Thyroid gland (tissue), 4 donors: ENCODE results near the gene KIAA1614.

Source experiments
- POLR2A ChIP-seq, 2 donors: fragments of 450-650 bp; IDR thresholded peaks; one replicate each; pipeline ENCODE4 v1.6.1; 2017; ENCODE audit warnings: antibody characterized with exemption in 2 of 2, mild to moderate bottlenecking in 2 of 2, moderate library complexity in 1 of 2
- TF ChIP-seq, protein P1 (sequence below), 6 experiments: fragments of 200-600 bp in 3 of 6; fragments of 450-650 bp in 3 of 6; sonication (generic) in 3 of 6; IDR thresholded peaks; one replicate each; pipeline ENCODE4 v1.5.1; 2016 to 2019; ENCODE audit warnings: antibody characterized with exemption in 6 of 6, mild to moderate bottlenecking in 2 of 6, inconsistent platforms in 1 of 6, moderate library complexity in 1 of 6

DNA sequence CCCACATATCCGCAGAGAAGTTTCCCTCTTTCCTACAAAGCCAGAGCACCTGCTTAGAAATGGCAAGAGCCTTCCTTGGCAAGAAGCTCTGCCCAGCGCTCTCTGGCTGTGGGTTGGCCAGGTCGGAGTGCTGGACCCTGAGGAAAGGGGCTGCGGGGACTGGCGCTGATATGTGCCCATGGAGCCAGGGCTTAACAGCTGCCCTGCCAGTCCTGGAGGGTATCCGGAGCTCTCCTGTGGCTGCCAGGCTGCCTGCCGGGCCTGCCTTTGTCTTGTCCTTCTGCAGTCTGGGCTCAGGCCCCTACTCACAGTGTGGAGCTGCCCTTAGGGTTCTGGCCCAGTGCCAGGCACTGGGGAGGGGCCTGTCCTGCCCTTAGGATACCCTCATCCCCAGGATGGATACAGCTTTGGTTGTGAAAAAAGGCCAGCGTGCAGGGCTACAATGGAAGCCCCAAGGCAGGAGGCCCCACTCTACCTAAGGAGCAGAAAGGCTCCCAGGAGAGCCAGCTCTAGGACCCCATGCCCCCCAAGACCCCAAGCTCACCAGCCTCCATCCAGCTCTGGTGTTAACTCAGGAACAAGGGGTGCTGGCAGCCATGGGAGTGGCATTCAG, 43.4 kb downstream of the KIAA1614 start:
- TF ChIP-seq, protein P1, sequence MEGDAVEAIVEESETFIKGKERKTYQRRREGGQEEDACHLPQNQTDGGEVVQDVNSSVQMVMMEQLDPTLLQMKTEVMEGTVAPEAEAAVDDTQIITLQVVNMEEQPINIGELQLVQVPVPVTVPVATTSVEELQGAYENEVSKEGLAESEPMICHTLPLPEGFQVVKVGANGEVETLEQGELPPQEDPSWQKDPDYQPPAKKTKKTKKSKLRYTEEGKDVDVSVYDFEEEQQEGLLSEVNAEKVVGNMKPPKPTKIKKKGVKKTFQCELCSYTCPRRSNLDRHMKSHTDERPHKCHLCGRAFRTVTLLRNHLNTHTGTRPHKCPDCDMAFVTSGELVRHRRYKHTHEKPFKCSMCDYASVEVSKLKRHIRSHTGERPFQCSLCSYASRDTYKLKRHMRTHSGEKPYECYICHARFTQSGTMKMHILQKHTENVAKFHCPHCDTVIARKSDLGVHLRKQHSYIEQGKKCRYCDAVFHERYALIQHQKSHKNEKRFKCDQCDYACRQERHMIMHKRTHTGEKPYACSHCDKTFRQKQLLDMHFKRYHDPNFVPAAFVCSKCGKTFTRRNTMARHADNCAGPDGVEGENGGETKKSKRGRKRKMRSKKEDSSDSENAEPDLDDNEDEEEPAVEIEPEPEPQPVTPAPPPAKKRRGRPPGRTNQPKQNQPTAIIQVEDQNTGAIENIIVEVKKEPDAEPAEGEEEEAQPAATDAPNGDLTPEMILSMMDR (IDR thresholded peaks at IDR 0.05), result no peak
- TF ChIP-seq POLR2A (IDR thresholded peaks at IDR 0.05), result no peak
